ENCODE results near the gene PARD3B. TPM values are rescaled to one million over a fixed set of nuclear protein-coding genes. Genes with fewer than 3 reads are reported as not detected.
"Not testable (repeated sequence)": the region's sequence is repeated elsewhere in the genome, so short reads cannot be mapped to it uniquely, and the experiment has no call there.

The PARD3B gene
- total RNA-seq, 1 donor from 2014 or later, result 4.5 TPM

DNA sequence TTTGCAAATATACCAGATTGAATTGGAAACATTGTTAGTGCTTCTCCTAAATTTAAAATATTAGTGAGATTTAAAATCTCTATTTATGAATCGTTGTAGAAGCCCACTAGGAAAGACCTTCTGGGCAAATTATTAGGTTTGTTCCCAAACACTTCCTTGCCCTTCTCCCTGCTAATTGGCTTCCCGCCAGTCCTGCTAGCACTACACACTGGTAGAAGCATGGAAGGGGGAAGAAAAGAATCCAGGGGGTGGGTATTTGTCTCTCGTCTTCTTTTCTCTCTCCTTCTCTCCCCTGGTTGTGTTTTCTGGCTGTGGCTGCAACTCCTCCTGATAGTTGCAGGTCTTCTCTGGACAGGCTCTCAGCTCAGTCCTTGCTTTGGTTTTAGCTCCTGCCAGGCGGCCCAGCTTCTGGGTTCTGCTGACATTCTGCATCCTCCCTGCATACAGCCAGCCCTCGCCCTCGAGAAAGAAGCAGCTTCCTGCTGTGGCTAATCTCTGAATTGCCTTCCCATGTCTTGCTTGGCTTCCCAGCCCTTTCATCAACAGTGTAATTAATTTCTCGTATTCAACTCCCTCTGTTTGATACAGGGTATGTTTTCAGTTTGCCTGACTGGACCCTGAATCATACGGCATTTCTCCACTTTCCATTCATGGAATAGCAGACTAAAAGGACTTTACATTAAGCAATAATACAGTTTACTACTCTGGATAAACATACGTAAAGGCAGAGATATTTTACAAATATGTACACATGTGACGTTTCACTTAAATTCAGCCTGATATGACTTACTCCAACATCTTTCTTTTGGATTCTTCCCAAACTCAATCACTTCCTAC is 6.9 kb upstream of the PARD3B start:
- FAIRE-seq (no peak), DNase-seq (ENCODE audit: low spot score in 2 of 2) (no peak)

DNA sequence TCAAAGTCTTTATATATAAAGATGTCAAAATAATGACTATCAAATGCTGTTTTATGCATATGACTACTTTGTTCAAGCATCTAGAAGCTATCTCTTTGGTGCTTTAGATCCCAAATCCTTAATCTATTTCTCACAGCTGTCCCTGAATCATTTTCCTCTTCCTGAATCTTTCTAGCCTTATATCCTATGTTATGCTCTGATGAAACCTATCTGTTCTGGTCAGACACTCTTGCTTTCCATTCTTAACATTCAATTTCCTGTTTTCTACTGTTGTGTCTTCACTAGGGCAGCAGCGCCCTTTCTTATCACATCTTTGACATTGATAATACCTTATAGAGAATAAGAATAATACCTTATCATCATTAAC is 6.3 kb upstream of the PARD3B start:
- FAIRE-seq, result no peak

DNA sequence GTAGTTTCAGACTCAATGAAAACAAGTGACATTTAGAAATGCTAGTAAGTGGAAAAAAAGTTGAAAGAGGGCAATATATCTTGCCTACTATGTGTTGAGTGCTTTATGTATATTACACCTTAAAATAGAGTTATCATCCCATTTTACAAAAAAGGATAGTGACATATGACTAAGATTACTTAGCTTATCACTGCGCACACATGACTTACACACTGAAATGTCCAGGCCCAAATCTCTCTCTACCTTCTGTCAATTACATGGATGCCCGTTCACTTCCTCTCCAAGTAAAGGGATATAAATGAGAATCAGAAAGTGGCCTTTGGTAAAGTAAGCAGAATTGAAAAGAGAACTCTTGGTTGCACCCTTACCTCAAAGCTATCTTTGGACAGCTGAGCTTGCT is 3.6 kb upstream of the PARD3B start:
- FAIRE-seq (no peak), DNase-seq (ENCODE audit: low spot score in 2 of 2) (no peak)

More for the DNA sequence above, 6.3 kb upstream of the PARD3B start:
- no peak for DNase-seq (ENCODE audit: low spot score in 2 of 2)

DNA sequence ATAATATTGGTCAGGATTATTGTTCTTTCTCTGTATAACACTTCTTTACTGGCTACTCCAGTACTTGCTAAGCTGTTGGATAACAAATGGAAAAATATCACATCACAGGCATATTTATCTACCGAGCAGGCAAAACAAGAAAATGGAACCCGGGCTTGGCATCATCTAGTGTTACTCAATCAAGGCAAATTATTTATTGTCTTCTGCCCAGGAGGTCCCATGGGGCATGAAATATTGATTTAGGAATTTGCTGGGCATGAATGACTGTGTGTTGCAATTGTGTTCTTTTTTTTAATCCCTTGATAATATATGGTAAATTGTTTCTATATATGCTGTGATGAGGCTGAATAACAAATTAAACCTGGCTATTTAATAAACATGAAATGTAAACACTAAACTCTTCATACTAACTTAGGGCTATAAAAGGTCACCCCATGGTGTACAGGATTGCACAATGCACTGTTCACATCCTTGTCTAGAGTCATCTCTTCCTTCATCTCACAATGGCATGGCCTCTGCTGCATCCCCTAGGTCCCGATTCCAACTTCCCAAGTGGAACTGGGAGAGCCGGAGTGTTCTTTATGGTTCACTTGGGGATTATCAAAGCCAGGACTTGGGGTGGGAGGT is 2.2 kb upstream of the PARD3B start:
- FAIRE-seq (no peak), DNase-seq (ENCODE audit: low spot score in 2 of 2) (no peak)

DNA sequence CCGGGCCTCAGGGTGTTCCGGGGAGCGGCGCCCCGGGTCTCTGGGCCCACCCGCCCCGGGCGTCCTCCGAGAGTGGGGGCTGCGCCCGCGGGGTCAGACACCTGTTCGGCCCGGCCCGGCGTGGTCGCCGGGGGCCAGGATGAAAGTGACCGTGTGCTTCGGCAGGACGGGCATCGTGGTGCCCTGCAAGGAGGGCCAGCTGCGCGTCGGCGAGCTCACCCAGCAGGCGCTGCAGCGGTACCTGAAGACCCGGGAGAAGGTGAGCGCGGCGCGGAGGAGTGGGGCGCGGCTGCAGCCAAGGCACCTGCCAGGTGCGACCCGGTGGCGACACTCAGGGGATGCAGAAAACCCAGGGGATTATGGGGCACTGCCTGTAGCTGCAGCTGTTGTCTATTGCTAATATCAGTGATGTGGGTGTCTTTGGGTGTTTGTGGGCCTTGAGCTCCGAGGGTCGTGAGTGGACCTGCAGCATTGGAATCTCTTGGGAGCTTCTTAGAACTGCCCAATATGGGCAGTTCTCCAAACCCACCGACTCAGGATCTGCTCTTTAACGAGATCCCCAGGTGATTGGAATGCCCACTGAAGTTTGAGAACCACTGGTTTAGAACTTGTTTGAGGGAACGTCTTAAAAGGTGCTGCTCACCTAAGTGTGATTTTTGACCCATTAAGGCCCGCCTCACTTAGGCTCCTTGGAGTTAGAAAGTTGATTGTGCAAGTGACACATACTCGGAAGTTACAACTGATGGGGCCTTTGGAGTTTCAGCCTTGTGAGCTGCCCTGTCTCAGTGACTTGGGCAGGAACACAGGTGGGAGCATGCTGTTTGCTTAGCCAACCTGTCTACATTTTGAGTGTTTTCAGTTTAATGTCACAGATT is 823 bp downstream of the PARD3B start:
- DNase-seq (ENCODE audit: low spot score in 2 of 2) (peak in 1 of 2 donors; percentile 17), FAIRE-seq (no peak)

DNA sequence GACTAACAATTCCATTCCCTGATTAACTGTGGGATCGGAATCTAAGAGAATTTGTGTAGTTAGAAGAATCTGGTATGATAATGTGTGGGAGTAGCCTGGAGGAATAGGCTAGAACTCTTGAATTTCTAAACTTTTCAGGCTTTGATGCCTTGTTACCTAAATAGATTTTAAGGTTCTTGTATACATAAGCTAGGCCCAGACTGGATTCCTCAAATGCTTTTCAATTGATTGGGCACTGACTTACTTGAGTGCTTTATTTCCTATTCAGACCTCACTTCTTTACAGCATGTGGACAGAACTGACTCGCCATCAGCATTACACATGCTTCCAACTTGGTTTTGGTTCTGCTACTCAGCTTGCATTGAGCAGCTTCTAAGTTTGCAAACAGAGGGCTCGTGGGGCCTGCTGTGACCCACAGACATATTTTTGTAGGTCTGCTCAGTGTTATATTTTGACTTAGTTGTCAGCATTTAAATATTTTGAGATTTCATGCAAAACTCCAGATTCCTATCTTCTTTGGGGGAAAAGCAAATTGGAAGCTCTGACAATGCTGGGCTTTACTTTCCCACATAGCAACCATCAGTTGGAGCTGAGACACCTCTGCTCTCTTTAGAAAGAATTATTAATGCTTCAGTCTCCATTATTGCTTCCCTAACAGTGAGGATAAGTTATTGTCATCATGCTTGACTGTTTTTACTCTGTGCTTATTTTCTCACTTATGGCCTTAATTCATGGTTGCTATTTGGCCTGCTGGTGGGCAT is 5.7 kb downstream of the PARD3B start:
- DNase-seq (ENCODE audit: low spot score in 2 of 2), result no peak
- no peak for FAIRE-seq

DNA sequence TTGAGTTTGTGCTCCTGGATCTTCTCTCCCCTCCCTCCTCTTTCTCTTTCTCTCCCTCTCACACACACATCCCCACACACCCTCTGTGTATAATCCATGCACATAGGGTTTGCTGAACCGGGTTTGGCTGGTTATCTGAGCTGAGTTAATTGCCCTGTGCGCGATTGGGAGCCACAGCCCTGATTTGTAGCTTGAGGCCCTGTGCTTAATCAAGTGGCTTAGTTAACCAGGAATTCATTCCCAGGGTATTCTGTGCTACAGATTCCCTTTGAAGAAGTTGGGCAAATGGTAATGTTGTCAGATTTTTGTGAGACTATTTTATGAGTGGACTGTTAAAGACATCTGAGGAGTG is 6.2 kb downstream of the PARD3B start:
- FAIRE-seq (no peak), DNase-seq (ENCODE audit: low spot score in 2 of 2) (no peak)

- FAIRE-seq, result no peak
Observed at GRCh38 chr2:204557604-204558003, 12.3 kb downstream of the PARD3B start.

GRCh38 chr2:204559358-204559757 is 14.1 kb downstream of the PARD3B start:
- FAIRE-seq; DNase-seq (ENCODE audit: low spot score in 2 of 2): not testable (repeated sequence)

More at GRCh38 chr2:204557604-204558003, 12.3 kb downstream of the PARD3B start:
- no peak for DNase-seq (ENCODE audit: low spot score in 2 of 2)

DNA sequence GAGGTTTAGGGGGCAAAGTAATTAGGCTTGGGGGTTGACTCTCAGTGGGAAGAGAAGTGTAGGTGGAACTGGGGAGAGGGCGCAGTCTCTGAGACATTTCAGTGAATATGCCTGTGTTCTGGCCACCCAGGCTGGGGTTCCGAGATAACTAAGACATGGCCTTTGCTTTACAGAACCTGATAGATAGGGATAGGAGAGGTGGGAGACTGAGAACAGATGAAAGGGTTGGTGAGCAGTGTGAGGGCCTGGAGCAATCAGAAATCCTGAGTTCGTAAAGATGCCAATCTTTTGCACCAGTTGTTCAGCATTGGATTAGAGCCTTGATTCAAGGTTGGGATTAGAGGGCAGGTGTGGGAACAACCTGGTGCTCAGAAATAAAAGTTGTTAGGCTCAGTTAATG is 15.6 kb downstream of the PARD3B start:
- DNase-seq (ENCODE audit: low spot score in 2 of 2), result no peak
- no peak for FAIRE-seq

GRCh38 chr2:204561771-204562170 is 16.5 kb downstream of the PARD3B start:
- FAIRE-seq (no peak), DNase-seq (ENCODE audit: low spot score in 2 of 2) (no peak)

DNA sequence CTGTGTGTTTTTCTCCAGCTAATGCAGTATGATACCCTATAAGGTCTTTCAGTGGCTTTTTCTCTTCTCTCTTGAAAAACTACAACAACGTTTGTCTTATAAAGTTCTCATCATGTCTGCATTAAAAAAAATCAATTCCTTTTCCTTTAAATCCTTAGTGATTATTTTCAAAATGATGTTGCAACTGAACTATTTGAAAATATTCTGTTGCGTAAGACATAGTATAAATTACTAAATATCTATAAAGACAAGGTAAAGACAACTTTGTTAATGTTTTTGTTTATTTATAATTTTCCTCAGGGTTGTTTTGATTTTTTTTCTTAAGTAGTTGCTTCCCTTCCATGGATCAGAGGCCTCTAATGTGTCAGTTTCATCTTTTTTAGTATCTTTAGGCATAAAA is 21.2 kb downstream of the PARD3B start:
- DNase-seq (ENCODE audit: low spot score in 2 of 2), result no peak
- FAIRE-seq, result peak; percentile 58

DNA sequence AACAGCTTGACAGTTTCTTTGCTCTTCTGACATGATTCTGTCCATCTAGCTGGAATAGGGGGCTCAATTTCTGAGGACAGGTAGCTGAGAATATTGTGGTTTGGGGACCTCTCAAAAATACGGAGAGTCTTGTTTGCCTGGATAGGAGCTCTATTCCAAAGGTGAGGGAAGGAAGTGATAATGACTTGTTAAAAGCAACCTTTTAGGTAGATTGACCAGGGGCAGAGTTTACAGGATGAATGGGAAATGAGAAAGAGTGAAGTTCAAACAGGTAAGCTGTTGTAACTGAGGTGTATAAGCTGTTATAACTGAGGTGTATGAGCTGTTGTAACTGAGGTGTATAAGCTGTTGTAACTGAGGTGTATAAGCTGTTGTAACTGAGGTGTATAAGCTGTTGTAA is 25.1 kb downstream of the PARD3B start:
- FAIRE-seq (no peak), DNase-seq (ENCODE audit: low spot score in 2 of 2) (no peak)

GRCh38 chr2:204571041-204571440 is 25.8 kb downstream of the PARD3B start:
- FAIRE-seq (no peak), DNase-seq (ENCODE audit: low spot score in 2 of 2) (no peak)

DNA sequence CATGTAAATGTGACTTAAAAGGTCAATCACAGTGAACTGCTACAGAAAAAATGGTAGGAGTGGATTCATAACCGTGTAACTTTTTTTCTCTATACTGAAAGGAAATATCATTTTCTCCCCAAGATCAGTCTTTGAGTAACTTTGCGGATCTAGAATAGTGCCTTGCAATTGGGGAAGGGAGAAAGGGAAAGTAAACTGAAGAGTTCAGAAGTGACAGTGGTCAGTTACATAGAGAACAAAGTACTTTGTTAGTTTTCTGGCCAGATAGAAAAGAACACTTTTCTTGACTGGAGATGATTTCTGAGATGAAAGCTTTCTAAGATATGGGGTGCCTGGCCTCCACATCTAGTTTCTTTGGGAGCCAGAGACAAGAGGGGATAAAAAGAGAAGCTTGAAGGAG is 26.6 kb downstream of the PARD3B start:
- no peak for DNase-seq (ENCODE audit: low spot score in 2 of 2)
- no peak for FAIRE-seq

- FAIRE-seq (no peak), DNase-seq (ENCODE audit: low spot score in 2 of 2) (no peak)
Observed at GRCh38 chr2:204573221-204573620, 27.9 kb downstream of the PARD3B start.

DNA sequence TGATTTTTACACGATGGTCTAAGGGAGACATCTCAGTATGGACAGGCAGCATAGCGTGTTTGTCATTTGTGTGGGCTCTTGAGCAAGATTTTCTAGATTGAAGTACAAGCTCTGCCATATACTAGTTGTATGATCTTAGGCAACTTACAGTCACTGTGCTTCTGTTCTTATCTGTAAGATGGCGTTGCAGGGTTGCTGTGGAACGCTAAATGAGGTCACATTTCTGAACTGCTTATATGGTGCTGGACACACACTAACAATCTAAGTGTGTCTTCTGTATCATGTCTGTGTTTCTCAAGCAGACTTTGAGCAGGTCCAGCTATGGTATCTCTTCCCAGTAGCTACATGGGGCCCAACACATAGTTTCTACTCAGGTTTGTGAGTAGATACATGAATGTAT is 29.2 kb downstream of the PARD3B start:
- no peak for FAIRE-seq
- DNase-seq (ENCODE audit: low spot score in 2 of 2), result no peak

GRCh38 chr2:204575463-204575862 is 30.2 kb downstream of the PARD3B start:
- FAIRE-seq, result no peak

DNA sequence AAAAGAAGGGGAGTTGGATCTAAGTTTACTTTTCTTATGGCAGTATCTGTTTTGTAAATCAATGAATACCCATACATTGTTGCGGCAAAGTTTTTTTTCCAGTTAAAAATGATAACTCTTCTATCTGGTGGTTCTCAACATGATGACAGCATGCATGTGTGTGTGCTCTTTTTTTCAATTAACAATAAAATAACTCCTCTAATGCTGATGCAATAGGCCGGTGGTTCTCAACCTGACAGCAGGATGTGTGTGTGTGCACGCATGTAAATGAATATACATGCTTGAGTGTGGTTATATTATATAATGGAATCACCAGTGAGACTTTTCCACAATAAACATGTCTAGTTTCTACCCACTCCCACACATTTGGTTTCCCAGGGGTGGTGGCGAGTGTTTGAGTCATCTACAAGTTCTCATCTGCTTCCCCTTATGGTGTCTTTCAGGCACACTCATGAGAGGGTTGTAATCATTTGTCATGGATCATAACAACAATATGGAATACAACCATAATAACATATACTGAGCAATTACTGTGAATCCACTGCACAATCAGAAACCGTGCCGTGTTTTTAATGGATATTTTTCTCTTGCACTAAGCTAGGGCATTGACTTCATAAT is 31.2 kb downstream of the PARD3B start:
- no peak for FAIRE-seq
- DNase-seq (ENCODE audit: low spot score in 2 of 2), result no peak

More at GRCh38 chr2:204575463-204575862, 30.2 kb downstream of the PARD3B start:
- no peak for DNase-seq (ENCODE audit: low spot score in 2 of 2)

All from frontal cortex (tissue), 4 donors.